ENCODE results near the gene HP.

The HP gene

DNA sequence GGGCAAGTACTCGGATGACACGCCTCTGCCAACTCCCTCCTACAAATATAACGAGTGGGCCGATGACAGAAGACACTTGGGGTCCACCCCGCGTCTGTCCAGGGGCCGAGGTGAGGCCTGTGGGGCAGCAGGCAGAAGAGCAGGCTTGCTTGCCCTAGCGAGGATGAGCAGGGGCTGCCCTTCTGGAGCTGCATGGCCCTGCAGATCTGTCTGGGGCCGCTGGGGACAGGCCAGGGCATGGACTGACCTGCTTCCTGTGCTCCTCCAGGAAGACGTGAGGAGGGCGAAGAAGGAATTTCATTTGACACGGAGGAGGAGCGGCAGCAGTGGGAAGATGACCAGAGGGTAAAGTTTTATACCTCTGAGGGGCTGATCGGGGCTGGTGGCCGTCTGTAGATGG is 44.6 kb downstream of the HP start:
- peaks cover 36% of the 10 kb centered on the region for H3K36me3 ChIP-seq (ENCODE audit: control insufficient read depth, insufficient read depth, low read length)
- no peak overlapping the region for H3K4me3 ChIP-seq (replicated peaks; ENCODE audit: low read depth, low read length)
- no peak for DNase-seq (ENCODE audit: extremely low read depth, insufficient read length)
- TF ChIP-seq, protein P1, sequence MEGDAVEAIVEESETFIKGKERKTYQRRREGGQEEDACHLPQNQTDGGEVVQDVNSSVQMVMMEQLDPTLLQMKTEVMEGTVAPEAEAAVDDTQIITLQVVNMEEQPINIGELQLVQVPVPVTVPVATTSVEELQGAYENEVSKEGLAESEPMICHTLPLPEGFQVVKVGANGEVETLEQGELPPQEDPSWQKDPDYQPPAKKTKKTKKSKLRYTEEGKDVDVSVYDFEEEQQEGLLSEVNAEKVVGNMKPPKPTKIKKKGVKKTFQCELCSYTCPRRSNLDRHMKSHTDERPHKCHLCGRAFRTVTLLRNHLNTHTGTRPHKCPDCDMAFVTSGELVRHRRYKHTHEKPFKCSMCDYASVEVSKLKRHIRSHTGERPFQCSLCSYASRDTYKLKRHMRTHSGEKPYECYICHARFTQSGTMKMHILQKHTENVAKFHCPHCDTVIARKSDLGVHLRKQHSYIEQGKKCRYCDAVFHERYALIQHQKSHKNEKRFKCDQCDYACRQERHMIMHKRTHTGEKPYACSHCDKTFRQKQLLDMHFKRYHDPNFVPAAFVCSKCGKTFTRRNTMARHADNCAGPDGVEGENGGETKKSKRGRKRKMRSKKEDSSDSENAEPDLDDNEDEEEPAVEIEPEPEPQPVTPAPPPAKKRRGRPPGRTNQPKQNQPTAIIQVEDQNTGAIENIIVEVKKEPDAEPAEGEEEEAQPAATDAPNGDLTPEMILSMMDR (IDR thresholded peaks at IDR 0.05; ENCODE audit: insufficient read depth, low read length, poor library complexity, severe bottlenecking), result no peak
- H3K27me3 ChIP-seq (replicated peaks; ENCODE audit: control insufficient read depth, insufficient read depth, low read length), result no peaks in the 10 kb centered on the region

DNA sequence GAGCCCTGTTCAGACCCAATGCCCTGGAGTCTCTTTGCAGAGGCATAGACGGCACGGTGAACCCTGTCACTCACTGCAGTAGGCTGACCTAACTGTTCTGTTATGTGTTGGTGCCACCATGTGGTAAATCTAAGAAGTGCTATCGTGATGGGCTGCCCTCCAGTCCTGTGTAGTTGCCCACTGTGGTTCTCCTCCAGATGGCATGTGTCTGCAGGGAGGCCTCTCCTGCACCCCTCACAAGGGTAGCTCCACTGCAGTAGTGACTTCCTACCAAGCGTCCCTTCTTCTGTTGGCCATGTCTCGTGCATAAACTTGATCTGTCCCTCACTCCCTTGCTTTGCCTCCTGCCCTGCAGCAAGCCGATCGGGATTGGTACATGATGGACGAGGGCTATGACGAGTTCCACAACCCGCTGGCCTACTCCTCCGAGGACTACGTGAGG is 45.1 kb downstream of the HP start:
- Histone ChIP-seq H3K36me3 (ENCODE audit: control insufficient read depth, insufficient read depth, low read length) (peaks cover 40% of the 10 kb centered on the region), H3K27me3 (replicated peaks; ENCODE audit: control insufficient read depth, insufficient read depth, low read length) (no peaks in the 10 kb centered on the region), H3K4me3 (replicated peaks; ENCODE audit: low read depth, low read length) (no peak overlapping the region)
- no peak for DNase-seq (ENCODE audit: extremely low read depth, insufficient read length)
- TF ChIP-seq, protein P1 (IDR thresholded peaks at IDR 0.05; ENCODE audit: insufficient read depth, low read length, poor library complexity, severe bottlenecking), result peak; percentile 54

DNA sequence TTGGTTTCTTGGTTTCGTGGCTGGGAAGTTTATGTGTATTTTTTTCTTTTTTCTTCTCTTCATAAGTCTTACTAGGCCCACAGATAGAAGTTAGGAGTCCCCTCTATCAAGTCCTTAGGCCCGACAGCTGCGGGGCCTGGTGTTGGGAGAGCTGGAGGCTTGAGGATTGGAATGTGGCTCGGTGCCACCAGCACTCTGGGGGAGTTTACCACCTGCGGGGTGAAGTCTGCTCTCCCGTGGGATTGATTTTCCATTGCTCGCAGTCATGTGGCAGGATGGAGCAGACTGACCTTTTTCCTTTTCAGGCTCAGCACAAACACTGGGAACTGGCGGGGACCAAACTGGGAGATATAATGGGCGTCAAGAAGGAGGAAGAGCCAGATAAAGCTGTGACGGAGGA is 46.9 kb downstream of the HP start:
- Histone ChIP-seq H3K4me3 (replicated peaks; ENCODE audit: low read depth, low read length) (no peak overlapping the region), H3K36me3 (ENCODE audit: control insufficient read depth, insufficient read depth, low read length) (peaks cover 50% of the 10 kb centered on the region), H3K27me3 (replicated peaks; ENCODE audit: control insufficient read depth, insufficient read depth, low read length) (no peaks in the 10 kb centered on the region)
- TF ChIP-seq, protein P1 (IDR thresholded peaks at IDR 0.05; ENCODE audit: insufficient read depth, low read length, poor library complexity, severe bottlenecking), result no peak
- no peak for DNase-seq (ENCODE audit: extremely low read depth, insufficient read length)

DNA sequence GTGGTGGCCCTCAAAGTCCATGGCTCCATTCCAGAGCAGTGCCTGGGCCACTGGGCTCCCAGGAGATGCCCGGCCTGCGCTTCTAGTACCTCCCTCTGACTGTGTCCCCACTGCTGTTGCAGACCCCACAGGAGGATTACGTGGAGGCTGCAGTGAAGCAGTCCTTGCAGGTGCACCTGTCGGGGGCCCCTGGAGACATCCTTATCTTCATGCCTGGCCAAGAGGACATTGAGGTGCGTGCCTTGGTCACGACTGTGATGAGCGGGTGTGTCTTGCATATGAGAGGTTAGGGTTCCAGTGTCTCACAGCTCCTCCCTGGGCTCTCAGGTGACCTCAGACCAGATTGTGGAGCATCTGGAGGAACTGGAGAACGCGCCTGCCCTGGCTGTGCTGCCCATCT is 50.6 kb downstream of the HP start:
- DNase-seq (ENCODE audit: extremely low read depth, insufficient read length), result no peak
- Histone ChIP-seq H3K27me3 (replicated peaks; ENCODE audit: control insufficient read depth, insufficient read depth, low read length) (no peaks in the 10 kb centered on the region), H3K4me3 (replicated peaks; ENCODE audit: low read depth, low read length) (no peak overlapping the region), H3K36me3 (ENCODE audit: control insufficient read depth, insufficient read depth, low read length) (peaks cover 46% of the 10 kb centered on the region)
- TF ChIP-seq, protein P1 (IDR thresholded peaks at IDR 0.05; ENCODE audit: insufficient read depth, low read length, poor library complexity, severe bottlenecking), result no peak

DNA sequence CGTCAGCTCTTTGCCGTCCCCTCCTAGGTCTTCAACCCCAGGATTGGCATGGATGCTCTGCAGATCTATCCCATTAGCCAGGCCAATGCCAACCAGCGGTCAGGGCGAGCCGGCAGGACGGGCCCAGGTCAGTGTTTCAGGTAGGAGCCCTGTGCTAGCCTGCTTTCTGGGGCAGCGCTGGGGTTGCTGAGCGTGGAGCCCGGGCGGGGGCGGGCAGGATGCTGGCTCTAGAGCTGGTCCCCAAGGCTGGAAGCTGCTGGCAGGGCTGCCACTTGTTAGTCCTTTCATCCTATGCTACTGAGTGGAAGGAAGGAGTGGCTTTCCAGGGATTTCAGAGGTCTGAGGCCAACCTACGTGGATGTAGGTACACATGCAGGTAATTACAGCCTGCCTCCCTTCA is 51.7 kb downstream of the HP start:
- peaks cover 48% of the 10 kb centered on the region for H3K36me3 ChIP-seq (ENCODE audit: control insufficient read depth, insufficient read depth, low read length)
- H3K4me3 ChIP-seq (replicated peaks; ENCODE audit: low read depth, low read length), result no peak overlapping the region
- no peak for DNase-seq (ENCODE audit: extremely low read depth, insufficient read length)
- H3K27me3 ChIP-seq (replicated peaks; ENCODE audit: control insufficient read depth, insufficient read depth, low read length), result no peaks in the 10 kb centered on the region
- TF ChIP-seq, protein P1 (IDR thresholded peaks at IDR 0.05; ENCODE audit: insufficient read depth, low read length, poor library complexity, severe bottlenecking), result no peak

DNA sequence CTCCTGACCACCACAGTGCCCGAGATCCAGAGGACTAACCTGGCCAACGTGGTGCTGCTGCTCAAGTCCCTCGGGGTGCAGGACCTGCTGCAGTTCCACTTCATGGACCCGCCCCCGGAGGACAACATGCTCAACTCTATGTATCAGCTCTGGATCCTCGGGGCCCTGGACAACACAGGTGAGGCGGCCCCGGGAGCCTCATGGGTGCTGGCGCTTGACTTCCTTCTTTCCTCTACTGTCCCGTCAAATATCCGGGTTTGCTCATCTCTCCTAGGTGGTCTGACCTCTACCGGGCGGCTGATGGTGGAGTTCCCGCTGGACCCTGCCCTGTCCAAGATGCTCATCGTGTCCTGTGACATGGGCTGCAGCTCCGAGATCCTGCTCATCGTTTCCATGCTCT is 53.1 kb downstream of the HP start:
- no peak for DNase-seq (ENCODE audit: extremely low read depth, insufficient read length)
- Histone ChIP-seq H3K36me3 (ENCODE audit: control insufficient read depth, insufficient read depth, low read length) (peaks cover 50% of the 10 kb centered on the region), H3K27me3 (replicated peaks; ENCODE audit: control insufficient read depth, insufficient read depth, low read length) (no peaks in the 10 kb centered on the region), H3K4me3 (replicated peaks; ENCODE audit: low read depth, low read length) (no peak overlapping the region)
- TF ChIP-seq, protein P1 (IDR thresholded peaks at IDR 0.05; ENCODE audit: insufficient read depth, low read length, poor library complexity, severe bottlenecking), result no peak

All from GM06990 (cell line).